H9 (cell line): Measurements from ENCODE around the gene APOA4. TPM values are rescaled to one million over a fixed set of nuclear protein-coding genes. Genes with fewer than 3 reads are reported as not detected.

Experiments used
- DNase-seq: peaks from one replicate; pipeline ENCODE4 v3.0.0-alpha.2; 2017
- H2AFZ ChIP-seq: one replicate; pipeline ENCODE4 v1.6.1; 2013; ENCODE audit warnings: mild to moderate bottlenecking, low read length, control low read depth, moderate library complexity
- H2AK5ac ChIP-seq: 2 replicates; pipeline ENCODE4 v1.6.1; 2013; ENCODE audit warnings: low read length, control low read depth, mixed read lengths; ENCODE audit not compliant: insufficient read length
- H2BK120ac ChIP-seq: one replicate; pipeline ENCODE4 v1.6.1; 2013; ENCODE audit warnings: low read depth, mild to moderate bottlenecking, low read length, control low read depth, inconsistent platforms; ENCODE audit not compliant: poor library complexity, severe bottlenecking
- H2BK12ac ChIP-seq: 2 replicates; pipeline ENCODE4 v1.6.1; 2013; ENCODE audit warnings: low read length, control low read depth, mixed read lengths, low read depth; ENCODE audit not compliant: insufficient read length
- H2BK15ac ChIP-seq: 2 replicates; pipeline ENCODE4 v1.6.1; 2013; ENCODE audit warnings: low read depth, low read length, control low read depth
- H2BK20ac ChIP-seq: one replicate; pipeline ENCODE4 v1.6.1; 2013; ENCODE audit warnings: low read depth, mild to moderate bottlenecking, low read length, control low read depth, inconsistent platforms; ENCODE audit not compliant: poor library complexity, severe bottlenecking
- H2BK5ac ChIP-seq: 2 replicates; pipeline ENCODE4 v1.6.1; 2013; ENCODE audit warnings: low read length, control low read depth, mixed read lengths; ENCODE audit not compliant: insufficient read length
- H3K14ac ChIP-seq: 2 replicates; pipeline ENCODE4 v1.6.1; 2013; ENCODE audit warnings: low read length, control low read depth; ENCODE audit not compliant: insufficient read depth
- H3K18ac ChIP-seq: 2 replicates; pipeline ENCODE4 v1.6.1; 2013; ENCODE audit warnings: low read depth, mild to moderate bottlenecking, mixed read lengths, low read length, control low read depth; ENCODE audit not compliant: insufficient read length
- H3K23ac ChIP-seq: 2 replicates; pipeline ENCODE4 v1.6.1; 2013; ENCODE audit warnings: low read length, control low read depth, mixed read lengths, low read depth; ENCODE audit not compliant: insufficient read length
- H3K23me2 ChIP-seq: 2 replicates; pipeline ENCODE4 v1.6.1; 2013; ENCODE audit warnings: low read depth, mild to moderate bottlenecking, mixed read lengths, low read length, control low read depth; ENCODE audit not compliant: insufficient read length, poor library complexity, severe bottlenecking
- H3K27ac ChIP-seq: 2 replicates; pipeline ENCODE4 v1.5.1; 2013; ENCODE audit warnings: low read length, control low read depth, mixed read lengths, low read depth; ENCODE audit not compliant: insufficient read length
- H3K27me3 ChIP-seq: 2 replicates; pipeline ENCODE4 v1.6.1; 2013; ENCODE audit warnings: low read length, control low read depth, inconsistent platforms; ENCODE audit not compliant: insufficient read depth
- H3K4ac ChIP-seq: 2 replicates; pipeline ENCODE4 v1.6.1; 2013; ENCODE audit warnings: low read depth, mild to moderate bottlenecking, control low read depth, inconsistent platforms, low read length, moderate library complexity
- H3K4me1 ChIP-seq: 2 replicates; pipeline ENCODE4 v1.6.1; 2013; ENCODE audit warnings: low read length, control low read depth, inconsistent platforms; ENCODE audit not compliant: insufficient read depth
- H3K4me2 ChIP-seq: 2 replicates; pipeline ENCODE4 v1.6.1; 2013; ENCODE audit warnings: low read length, control low read depth, mixed read lengths; ENCODE audit not compliant: insufficient read length, insufficient read depth
- H3K56ac ChIP-seq: 2 replicates; pipeline ENCODE4 v1.6.1; 2013; ENCODE audit warnings: low read depth, mild to moderate bottlenecking, mixed read lengths, low read length, control low read depth; ENCODE audit not compliant: insufficient read length
- H3K79me1 ChIP-seq: 2 replicates; pipeline ENCODE4 v1.6.1; 2013; ENCODE audit warnings: low read depth, mild to moderate bottlenecking, moderate library complexity, low read length, control low read depth, inconsistent platforms; ENCODE audit not compliant: insufficient read depth, poor library complexity, severe bottlenecking
- H3K79me2 ChIP-seq: 2 replicates; pipeline ENCODE4 v1.6.1; 2013; ENCODE audit warnings: low read length, control low read depth, inconsistent platforms; ENCODE audit not compliant: insufficient read depth
- H3K9ac ChIP-seq: 2 replicates; pipeline ENCODE4 v1.6.1; 2013; ENCODE audit warnings: low read length, control low read depth, mixed read lengths; ENCODE audit not compliant: insufficient read length; ENCODE audit errors: extremely low read depth
- H3K9me3 ChIP-seq: one replicate; pipeline ENCODE4 v1.6.1; 2013; ENCODE audit warnings: low read depth, low read length, inconsistent platforms; ENCODE audit not compliant: control insufficient read depth
- H3T11ph ChIP-seq: one replicate; pipeline ENCODE4 v1.6.1; 2013; ENCODE audit warnings: mild to moderate bottlenecking, low read length, control low read depth, inconsistent platforms
- H4K20me1 ChIP-seq: one replicate; pipeline ENCODE4 v1.6.1; 2013; ENCODE audit not compliant: control insufficient read depth, insufficient read length, insufficient read depth
- H4K5ac ChIP-seq: 2 replicates; pipeline ENCODE4 v1.6.1; 2013; ENCODE audit warnings: low read depth, mild to moderate bottlenecking, mixed read lengths, low read length, control low read depth; ENCODE audit not compliant: insufficient read length
- H4K8ac ChIP-seq: replicated peaks from 2 replicates; pipeline ENCODE4 v1.6.1; 2013; ENCODE audit warnings: low read length, control low read depth, mixed read lengths, low read depth; ENCODE audit not compliant: insufficient read length
- H4K91ac ChIP-seq: 2 replicates; pipeline ENCODE4 v1.6.1; 2013; ENCODE audit warnings: low read depth, mild to moderate bottlenecking, moderate library complexity, mixed read lengths, low read length, control low read depth; ENCODE audit not compliant: insufficient read length
- H3K27ac Mint-ChIP-seq, 3 experiments: 2 replicates in 2 of 3; 3 replicates in 1 of 3; pipeline ENCODE4 v1.8.0; 2020 to 2021; ENCODE audit warnings: mixed read lengths in 3 of 3, mild to moderate bottlenecking in 1 of 3, moderate library complexity in 1 of 3
- H3K27me3 Mint-ChIP-seq: 2 replicates; pipeline ENCODE4 v1.8.0; 2021; ENCODE audit warnings: low read depth, mild to moderate bottlenecking, moderate library complexity, mixed read lengths
- H3K36me3 Mint-ChIP-seq, 3 experiments: 2 replicates in 2 of 3; 3 replicates in 1 of 3; pipeline ENCODE4 v1.8.0; 2020 to 2021; ENCODE audit warnings: low read depth in 3 of 3, mixed read lengths in 3 of 3; ENCODE audit not compliant: insufficient read depth in 1 of 3
- H3K4me1 Mint-ChIP-seq, 2 experiments: 2 replicates each; pipeline ENCODE4 v1.8.0; 2020; ENCODE audit warnings: mixed read lengths in 2 of 2
- H3K4me3 Mint-ChIP-seq, 2 experiments: 2 replicates in 1 of 2; 3 replicates in 1 of 2; pipeline ENCODE4 v1.8.0; 2020 to 2021; ENCODE audit warnings: mild to moderate bottlenecking in 2 of 2, mixed read lengths in 2 of 2, moderate library complexity in 1 of 2
- H3K9me3 Mint-ChIP-seq, 2 experiments: 2 replicates in 1 of 2; 3 replicates in 1 of 2; pipeline ENCODE4 v1.8.0; 2020; ENCODE audit warnings: mild to moderate bottlenecking in 2 of 2, mixed read lengths in 2 of 2, moderate library complexity in 1 of 2
- CTCF ChIP-seq: fragments of 200-600 bp; sonication (generic); conservative IDR thresholded peaks from 3 replicates; pipeline ENCODE4 v1.8.0; 2021; ENCODE audit warnings: antibody characterized with exemption, mild to moderate bottlenecking
- WGBS: extraction: QIAGEN DNeasy Blood & Tissue Kit; methylation state at CpG from one replicate; pipeline ENCODE4 v1.1.7; 2013; ENCODE audit warnings: missing lambda C conversion rate, low lambda C conversion rate, mixed read lengths; ENCODE audit not compliant: insufficient read length; ENCODE audit errors: extremely low coverage; 5-methylcytosine and 5-hydroxymethylcytosine counted together
- total RNA-seq: library from RNA; stranded (reverse); gene quantifications from 2 replicates; pipeline ENCODE4 v1.2.1, GENCODE V29; 2021

The APOA4 gene
- total RNA-seq, 1 experiment from 2014 or later: not detected

GRCh38 chr11:116790167-116791001 lies 32.7 kb downstream of the APOA4 start:
- Histone ChIP-seq H4K91ac (no peak overlapping the region), H3K27ac (no peak overlapping the region), H3K9ac (no peak overlapping the region), H2AFZ (no peak overlapping the region), H3K4ac (no peak overlapping the region), H2BK5ac (no peak overlapping the region), H3K4me2 (no peak overlapping the region), H3K27me3 (no peaks in the 10 kb centered on the region; the same call in 1 of the 2 replicates), H3K23ac (no peak overlapping the region), H2AK5ac (no peak overlapping the region), H3K23me2 (peaks cover 13% of the 10 kb centered on the region), H2BK12ac (no peak overlapping the region), H4K5ac (no peak overlapping the region), H3K79me2 (peaks cover 2% of the 10 kb centered on the region; the same call in 1 of the 2 replicates), H3T11ph (no peak overlapping the region), H3K79me1 (peaks cover 5% of the 10 kb centered on the region), H2BK20ac (no peak overlapping the region), H4K8ac (no peak overlapping the region), H4K20me1 (no peaks in the 10 kb centered on the region), H3K18ac (no peak overlapping the region), H2BK15ac (no peak overlapping the region), H2BK120ac (no peak overlapping the region), H3K4me1 (no peaks in the 10 kb centered on the region; the same call in 1 of the 2 replicates), H3K9me3 (no peaks in the 10 kb centered on the region), H3K56ac (no peak overlapping the region), H3K14ac (no peak overlapping the region)
- Mint-ChIP-seq H3K4me3 (no peak overlapping the region; a peak in 1 of 5 replicates), H3K27ac (no peak overlapping the region), H3K4me1 (peaks cover 21 to 32% of the 10 kb centered on the region in 2 experiments), H3K36me3 (peaks cover 7 to 20% (median 19%) of the 10 kb centered on the region in 3 experiments), H3K9me3 (no peaks in the 10 kb centered on the region), H3K27me3 (peaks cover 22% of the 10 kb centered on the region)
- WGBS: no CpG with 5 or more reads among the region's 53 CpGs
- no peak for DNase-seq
- no peak for TF ChIP-seq CTCF
